Thyroid gland (tissue), 4 donors: ENCODE results near the gene ZDHHC18. TPM values are rescaled to one million over a fixed set of nuclear protein-coding genes. Genes with fewer than 3 reads are reported as not detected.

Source experiments
- DNase-seq, 2 donors: peaks; one replicate each; pipeline ENCODE4 v3.0.0-alpha.2; 2019
- H3K27ac ChIP-seq, 3 donors: fragments of 200-600 bp; sonication (generic); 1 replicate in 2 of 3; 2 replicates in 1 of 3; pipeline ENCODE4 v1.5.1; 2016 to 2019; ENCODE audit warnings: mild to moderate bottlenecking in 1 of 3, moderate library complexity in 1 of 3
- H3K27me3 ChIP-seq: fragments of 200-600 bp; sonication (generic); one replicate; pipeline ENCODE4 v1.5.1; 2019
- H3K36me3 ChIP-seq, 2 donors: fragments of 200-600 bp; sonication (generic); one replicate each; pipeline ENCODE4 v1.5.1; 2016 to 2019
- H3K4me1 ChIP-seq, 2 donors: fragments of 200-600 bp; sonication (generic); one replicate each; pipeline ENCODE4 v1.5.1; 2017 to 2019
- H3K4me3 ChIP-seq, 3 donors: fragments of 200-600 bp; sonication (generic); replicated peaks in 1 of 3; 1 replicate in 2 of 3; 2 replicates in 1 of 3; pipeline ENCODE4 v1.5.1; 2016; ENCODE audit warnings: mild to moderate bottlenecking in 1 of 3
- H3K9me3 ChIP-seq: fragments of 200-600 bp; sonication (generic); one replicate; pipeline ENCODE4 v1.5.1; 2017
- POLR2A ChIP-seq, 2 donors: fragments of 450-650 bp; IDR thresholded peaks; one replicate each; pipeline ENCODE4 v1.6.1; 2017; ENCODE audit warnings: antibody characterized with exemption in 2 of 2, mild to moderate bottlenecking in 2 of 2, moderate library complexity in 1 of 2
- WGBS, 2 donors: methylation state at CpG; one replicate each; pipeline ENCODE4 v1.1.5; 2017; 5-methylcytosine and 5-hydroxymethylcytosine counted together
- intact Hi-C: fragments of 100-400 bp; cut with DNase I; formaldehyde crosslinking; loops from one replicate; pipeline ENCODE4 v1.15.1; 2023
- small RNA-seq: library from RNA; depleted of rRNA; stranded (forward); fragments of <200 nt; gene quantifications from one replicate; pipeline ENCODE3, GENCODE V24; 2016
- total RNA-seq, 4 donors: library from RNA; depleted of rRNA; stranded (reverse); fragments of >200 nt; gene quantifications; one replicate each; pipeline ENCODE4 v1.2.3, GENCODE V29; 2016
- TF ChIP-seq, protein P1 (sequence below), 6 experiments: fragments of 200-600 bp in 3 of 6; fragments of 450-650 bp in 3 of 6; sonication (generic) in 3 of 6; IDR thresholded peaks; one replicate each; pipeline ENCODE4 v1.5.1; 2016 to 2019; ENCODE audit warnings: antibody characterized with exemption in 6 of 6, mild to moderate bottlenecking in 2 of 6, inconsistent platforms in 1 of 6, moderate library complexity in 1 of 6

Gene ZDHHC18
- total RNA-seq, 4 donors from 2014 or later, result 11.4 to 33.1 (median 21.4) TPM

DNA sequence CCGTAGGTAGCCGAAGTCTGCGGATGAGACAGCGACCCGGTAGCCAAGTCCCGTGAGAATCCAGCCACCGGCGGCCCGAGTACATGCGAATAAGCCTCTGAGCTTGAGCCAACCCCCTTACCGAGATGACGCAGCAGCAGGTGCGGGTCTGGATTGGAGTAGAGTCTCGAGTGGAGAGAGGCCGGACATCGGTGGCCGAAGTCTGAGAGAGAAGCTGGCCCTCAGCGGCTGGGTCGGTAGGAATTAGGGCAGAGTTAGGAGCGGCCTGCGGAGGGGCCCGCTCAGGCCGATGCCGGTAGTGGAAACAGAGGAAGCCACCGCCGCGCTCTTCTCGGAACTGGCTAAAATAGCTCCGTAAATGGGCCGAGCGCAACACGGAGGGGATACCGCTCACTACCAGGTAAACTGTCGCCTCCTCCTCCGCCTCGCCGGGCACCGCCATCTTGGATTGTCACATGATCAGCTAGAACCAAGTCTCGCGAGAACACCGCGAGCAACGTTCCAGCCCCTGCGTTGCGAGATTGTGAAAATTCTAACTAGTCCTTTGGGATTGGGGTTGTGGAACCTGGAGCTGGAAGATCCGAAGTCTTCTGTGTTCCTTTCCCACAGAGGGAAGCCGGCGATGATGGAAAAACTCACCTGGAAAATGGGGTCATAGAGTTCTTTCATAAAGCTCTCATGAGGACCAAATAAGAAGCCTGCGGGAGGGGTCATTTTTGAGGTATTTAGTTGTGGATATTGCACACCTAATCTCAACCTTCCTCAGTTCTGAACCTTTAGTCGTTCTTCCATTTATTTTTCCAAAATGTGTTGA, 73.7 kb downstream of the ZDHHC18 start, which contains the start of gene GPATCH3:
GPATCH3 (minus strand) TSS at position 467 of the 814 bp plus-strand sequence; CDS start at position 442, 25 bp downstream.
- peak; percentile 92 to 94 for DNase-seq
- WGBS, 2 donors, result 0 to 1% methylated on average over 34 to 35 of the region's 50 CpGs
- intact Hi-C loops, result no loop called here
- TF ChIP-seq, protein P1, sequence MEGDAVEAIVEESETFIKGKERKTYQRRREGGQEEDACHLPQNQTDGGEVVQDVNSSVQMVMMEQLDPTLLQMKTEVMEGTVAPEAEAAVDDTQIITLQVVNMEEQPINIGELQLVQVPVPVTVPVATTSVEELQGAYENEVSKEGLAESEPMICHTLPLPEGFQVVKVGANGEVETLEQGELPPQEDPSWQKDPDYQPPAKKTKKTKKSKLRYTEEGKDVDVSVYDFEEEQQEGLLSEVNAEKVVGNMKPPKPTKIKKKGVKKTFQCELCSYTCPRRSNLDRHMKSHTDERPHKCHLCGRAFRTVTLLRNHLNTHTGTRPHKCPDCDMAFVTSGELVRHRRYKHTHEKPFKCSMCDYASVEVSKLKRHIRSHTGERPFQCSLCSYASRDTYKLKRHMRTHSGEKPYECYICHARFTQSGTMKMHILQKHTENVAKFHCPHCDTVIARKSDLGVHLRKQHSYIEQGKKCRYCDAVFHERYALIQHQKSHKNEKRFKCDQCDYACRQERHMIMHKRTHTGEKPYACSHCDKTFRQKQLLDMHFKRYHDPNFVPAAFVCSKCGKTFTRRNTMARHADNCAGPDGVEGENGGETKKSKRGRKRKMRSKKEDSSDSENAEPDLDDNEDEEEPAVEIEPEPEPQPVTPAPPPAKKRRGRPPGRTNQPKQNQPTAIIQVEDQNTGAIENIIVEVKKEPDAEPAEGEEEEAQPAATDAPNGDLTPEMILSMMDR (IDR thresholded peaks at IDR 0.05), result peak in 1 of 6 experiments; percentile 8
- peak in 1 of 2 donors; percentile 72 for TF ChIP-seq POLR2A (IDR thresholded peaks at IDR 0.05)
- Histone ChIP-seq H3K27ac (peak within 1 kb of the TSS; percentile 46 to 80 (median 80)), H3K9me3 (no peaks in the 10 kb centered on the region), H3K27me3 (no peaks in the 10 kb centered on the region), H3K4me1 (peaks cover 9 to 11% of the 10 kb centered on the region in 2 donors), H3K4me3 (peak within 1 kb of the TSS; percentile 70), H3K36me3 (peaks cover 5 to 11% of the 10 kb centered on the region in 2 donors)

DNA sequence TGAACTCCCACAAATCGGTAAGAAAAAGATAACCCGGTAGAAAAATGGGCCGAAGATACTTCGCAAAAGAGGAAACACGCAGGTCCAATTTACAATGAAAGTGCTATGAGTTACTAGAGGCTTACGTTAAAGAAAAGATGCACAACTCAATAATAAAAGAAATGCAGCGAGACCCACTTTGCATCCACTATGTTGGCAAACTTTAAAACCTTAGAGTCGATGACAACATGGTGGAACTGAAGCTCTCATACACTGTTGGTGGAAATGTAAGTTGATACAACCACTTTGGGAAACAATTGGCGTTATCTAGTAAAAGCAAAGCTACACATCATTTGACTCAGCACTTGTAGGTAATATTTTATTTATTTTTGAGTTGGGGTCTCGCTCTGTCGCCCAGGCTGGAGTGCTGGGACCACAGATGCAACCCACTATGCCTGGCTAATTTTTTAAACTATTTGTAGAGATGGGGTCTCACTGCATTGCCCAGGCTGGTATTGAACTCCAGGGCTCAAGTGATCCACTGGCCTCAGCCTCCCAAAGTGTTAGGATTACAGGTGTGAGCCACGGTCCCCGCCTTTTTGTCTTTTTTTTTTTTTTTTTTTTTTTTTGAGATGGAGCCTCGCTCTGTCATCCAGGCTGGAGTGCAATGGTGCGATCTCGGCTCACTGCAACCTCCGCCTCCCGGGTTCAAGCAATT, 74.5 kb downstream of the ZDHHC18 start:
- TF ChIP-seq, protein P1 (IDR thresholded peaks at IDR 0.05), result no peak
- no peak for TF ChIP-seq POLR2A (IDR thresholded peaks at IDR 0.05)
- H3K27me3 ChIP-seq, result no peaks in the 10 kb centered on the region
- peaks cover 5 to 6% of the 10 kb centered on the region in 2 donors for H3K36me3 ChIP-seq
- DNase-seq, result no peak
- no peaks in the 10 kb centered on the region for H3K9me3 ChIP-seq
- H3K4me1 ChIP-seq, result peaks cover 9 to 11% of the 10 kb centered on the region in 2 donors
- 65 to 67% methylated on average over 18 of the region's 18 CpGs for WGBS, 2 donors
- H3K4me3 ChIP-seq, result peak overlapping the region in 2 of 3 donors; percentile 70
- intact Hi-C loops, result no loop called here
- peak overlapping the region; percentile 46 to 80 (median 80) for H3K27ac ChIP-seq

Small RNA genes lying within 50 kb of the gene (small RNA-seq; reads per million reads assigned to genes)
- not detected for gene RN7SL165P

Other genes with a start within 250 kb of the ZDHHC18 start
- 10 to 100 TPM; 44.1 to 97.3 (median 78.4) TPM for gene ARID1A, start 130.7 kb upstream of the ZDHHC18 start, total RNA-seq
- gene PIGV, start 38.7 kb upstream of the ZDHHC18 start, total RNA-seq, result 10 to 100 TPM; 20.5 to 39.4 (median 27.8) TPM
- gene SFN, start 36.5 kb downstream of the ZDHHC18 start, total RNA-seq, result under 1 TPM in 3 of 4 donors, not detected in 1; 0.54 to 0.73 (median 0.54) TPM
- gene GPN2, start 63.6 kb downstream of the ZDHHC18 start, total RNA-seq, result 10 to 100 TPM; 14.3 to 18.8 (median 16.4) TPM
- gene GPATCH3, start 73.8 kb downstream of the ZDHHC18 start, total RNA-seq, result 10 to 100 TPM in 3 of 4 donors, 1 to 10 TPM in 1; 8.6 to 12.5 (median 11.6) TPM
- gene NR0B2, start 87.3 kb downstream of the ZDHHC18 start, total RNA-seq, result not detected
- gene NUDC, start 95.1 kb downstream of the ZDHHC18 start, total RNA-seq, result 10 to 100 TPM; 44.1 to 80.2 (median 55.9) TPM
- gene KDF1, start 133.8 kb downstream of the ZDHHC18 start, total RNA-seq, result 10 to 100 TPM; 13.2 to 30.3 (median 22.6) TPM
- gene TRNP1, start 167.0 kb downstream of the ZDHHC18 start, total RNA-seq, result 1 to 10 TPM; 2.9 to 8.5 (median 6.5) TPM
- gene TENT5B, start 186.2 kb downstream of the ZDHHC18 start, total RNA-seq, result 10 to 100 TPM in 3 of 4 donors, 1 to 10 TPM in 1; 4.7 to 21.0 (median 11.8) TPM